Inflammatory macrophage (primary cell): Measurements from ENCODE around the gene TXNDC16.

Source experiments
- DNase-seq, 2 donors: peaks; one replicate each; pipeline ENCODE4 v3.0.0-alpha.2; 2020 to 2022

Gene TXNDC16

GRCh38 chr14:52443506-52443905 is 108.8 kb downstream of the TXNDC16 start:
- DNase-seq = no peak

- no peak for DNase-seq
Observed at GRCh38 chr14:52442602-52443001, 109.7 kb downstream of the TXNDC16 start.

- DNase-seq = no peak
Observed at GRCh38 chr14:52442166-52442565, 110.1 kb downstream of the TXNDC16 start.

- DNase-seq = no peak
Observed at GRCh38 chr14:52439476-52439875, 112.8 kb downstream of the TXNDC16 start.

GRCh38 chr14:52434955-52435354 is 117.3 kb downstream of the TXNDC16 start:
- no peak for DNase-seq

- no peak for DNase-seq
Observed at GRCh38 chr14:52430474-52430873, 121.8 kb downstream of the TXNDC16 start.

GRCh38 chr14:52429451-52429850 is 122.9 kb downstream of the TXNDC16 start:
- no peak for DNase-seq

- no peak for DNase-seq
Observed at GRCh38 chr14:52427460-52427859, 124.8 kb downstream of the TXNDC16 start.

- peak in 1 of 2 donors; percentile 7 for DNase-seq
Observed at GRCh38 chr14:52422650-52423356, 129.5 kb downstream of the TXNDC16 start.

- peak in 1 of 2 donors; percentile 5 for DNase-seq
Observed at GRCh38 chr14:52417139-52417538, 135.2 kb downstream of the TXNDC16 start.

GRCh38 chr14:52413729-52414408 is 138.4 kb downstream of the TXNDC16 start:
- no peak for DNase-seq

- DNase-seq = no peak
Observed at GRCh38 chr14:52412426-52412825, 139.9 kb downstream of the TXNDC16 start.

GRCh38 chr14:52405314-52405713 is 147.0 kb downstream of the TXNDC16 start:
- DNase-seq = no peak

- peak; percentile 74 to 80 for DNase-seq
Observed at GRCh38 chr14:52402812-52403526, 149.3 kb downstream of the TXNDC16 start.

- peak; percentile 32 to 46 for DNase-seq
Observed at GRCh38 chr14:52400846-52401245, 151.5 kb downstream of the TXNDC16 start.

- peak in 1 of 2 donors; percentile 11 for DNase-seq
Observed at GRCh38 chr14:52399921-52400595, 152.2 kb downstream of the TXNDC16 start.

- DNase-seq = no peak
Observed at GRCh38 chr14:52399104-52399503, 153.2 kb downstream of the TXNDC16 start.

GRCh38 chr14:52397844-52398243 is 154.5 kb downstream of the TXNDC16 start:
- no peak for DNase-seq

- DNase-seq = peak; percentile 81 to 83
Observed at GRCh38 chr14:52395728-52396127, 156.6 kb downstream of the TXNDC16 start.

GRCh38 chr14:52391881-52392615 is 160.3 kb downstream of the TXNDC16 start:
- no peak for DNase-seq
